ENCODE data around the gene IFITM2.

- TF ChIP-seq EZH2phosphoT487 (IDR thresholded peaks at IDR 0.05; ENCODE audit: insufficient read depth, low read depth) = no peak
- no peak for TF ChIP-seq EZH2 (IDR thresholded peaks at IDR 0.05; ENCODE audit: insufficient read depth, poor library complexity, severe bottlenecking)
Observed at GRCh38 chr11:313304-313786, 5.7 kb downstream of the IFITM2 start.

Measured in GM23248 (cell line).